Astrocyte of the hippocampus (primary cell): ENCODE data around the gene TSR3.
A peak's percentile ranks its signal among the peaks of the same experiment; 100 is the strongest.

Experiments used
- DNase-seq: peaks from one replicate; pipeline ENCODE4 v3.0.0; 2011; ENCODE audit warnings: low read depth, low spot score

TSR3 gene

GRCh38 chr16:1351215-1351581 lies 480 bp downstream of the TSR3 start:
- DNase-seq = no peak

DNA sequence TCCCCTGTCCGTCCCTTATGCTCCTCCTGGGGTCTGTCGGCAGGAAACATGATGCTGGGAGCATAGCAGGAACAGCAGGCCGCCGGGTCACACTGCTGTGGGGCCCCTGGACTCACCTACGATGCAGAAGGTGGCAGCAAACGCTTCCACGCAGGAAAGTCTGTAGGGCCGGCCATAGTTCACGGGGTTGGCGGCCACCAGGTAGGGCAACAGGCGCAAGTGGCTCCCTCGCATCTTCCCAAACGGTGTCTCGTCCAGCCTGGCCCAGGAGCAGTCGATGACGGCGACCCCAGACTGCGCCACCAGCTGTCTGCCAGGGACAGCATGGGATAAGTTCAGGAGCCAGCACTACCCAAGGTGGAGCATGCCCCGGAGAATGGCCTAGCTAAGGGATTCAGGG lies 987 bp downstream of the TSR3 start:
- DNase-seq = no peak

DNA sequence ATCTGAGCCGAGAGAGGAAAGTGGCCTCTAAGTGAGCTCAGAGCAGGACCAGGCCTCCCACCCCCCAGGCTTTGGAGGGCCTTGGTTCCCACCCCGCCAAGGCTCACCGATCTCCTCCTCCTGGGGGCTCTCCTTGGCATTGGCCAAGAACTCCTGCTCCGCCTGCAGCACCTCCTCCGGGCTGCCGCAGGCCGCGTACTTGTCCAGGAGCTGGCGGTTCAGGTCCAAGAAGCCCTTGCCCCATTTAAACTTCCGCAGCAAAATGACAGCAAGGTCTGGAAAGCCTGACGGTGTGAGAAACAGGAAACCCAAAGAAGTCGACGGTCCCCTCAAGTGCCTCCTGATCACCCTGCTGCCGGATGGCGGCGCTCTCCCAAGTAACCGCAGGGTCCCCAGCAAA lies 1.7 kb downstream of the TSR3 start:
- DNase-seq = no peak

GRCh38 chr16:1349351-1349750 lies 2.3 kb downstream of the TSR3 start:
- no peak for DNase-seq

DNA sequence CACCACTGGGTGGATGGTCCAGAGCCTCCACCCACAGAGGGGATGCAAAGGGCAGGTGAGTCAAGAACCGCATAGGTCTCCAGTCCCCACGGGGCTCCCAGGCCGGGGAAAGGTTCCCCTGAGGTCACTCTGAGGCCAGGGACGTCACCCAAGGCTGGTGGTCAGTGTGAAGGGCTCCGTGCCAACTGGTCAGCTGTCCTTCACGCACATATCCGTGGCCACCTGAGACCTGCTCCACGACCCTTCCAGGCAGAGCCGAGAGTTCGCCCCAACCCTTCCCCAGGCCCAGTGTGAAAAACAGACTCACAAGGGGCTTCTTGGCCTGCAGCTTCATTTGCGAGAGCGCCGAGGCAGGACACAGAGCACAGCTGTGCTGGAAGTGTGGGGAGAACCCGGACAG lies 2.8 kb downstream of the TSR3 start:
- DNase-seq = no peak

DNA sequence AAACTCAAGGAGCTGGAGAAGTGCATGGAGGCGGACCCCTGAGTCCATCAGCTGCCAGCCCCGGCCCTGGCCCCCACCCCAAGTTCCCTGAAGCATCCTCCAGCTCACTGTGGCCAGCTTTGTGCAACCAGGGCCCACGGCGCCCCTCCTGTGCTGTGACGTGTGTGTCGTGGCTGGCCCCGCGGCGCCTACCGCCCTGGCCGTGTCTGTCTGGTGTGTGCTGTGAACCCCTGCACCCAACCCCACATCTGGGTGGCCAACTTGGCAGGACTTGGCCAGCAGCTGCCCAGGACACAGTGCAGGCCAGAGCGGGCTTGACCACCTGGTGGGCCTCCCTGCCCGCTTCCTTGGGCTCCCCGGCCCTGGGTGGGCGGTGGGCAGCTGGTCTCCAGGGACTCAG lies 3.2 kb downstream of the TSR3 start:
- DNase-seq = no peak

- no peak for DNase-seq
Observed at GRCh38 chr16:1347962-1348361, 3.7 kb downstream of the TSR3 start.

DNA sequence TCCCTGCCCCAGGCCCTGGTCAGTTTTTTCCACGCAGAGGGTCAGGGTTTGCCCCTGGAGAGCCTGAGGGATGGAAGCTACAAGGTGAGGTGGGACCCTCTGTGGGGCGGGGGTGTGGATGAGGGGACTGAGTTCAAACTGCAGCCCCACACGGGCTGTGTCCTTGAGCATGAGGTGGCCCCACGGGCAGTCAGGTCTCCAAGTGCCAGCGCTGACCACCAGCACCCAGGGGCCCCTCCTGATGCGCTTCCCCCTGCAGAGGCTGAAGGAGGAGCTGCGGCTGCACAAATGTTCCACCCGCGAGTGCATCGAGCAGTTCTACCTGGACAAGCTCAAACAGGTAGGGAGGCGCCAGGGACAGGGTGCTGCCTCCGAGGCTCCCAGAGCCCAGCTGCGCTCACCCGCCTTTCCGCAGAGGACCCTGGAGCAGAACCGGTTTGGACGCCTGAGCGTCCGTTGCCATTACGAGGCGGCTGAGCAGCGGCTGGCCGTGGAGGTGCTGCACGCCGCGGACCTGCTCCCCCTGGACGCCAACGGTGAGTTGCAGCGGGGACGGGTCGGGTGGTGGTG lies 4.3 kb downstream of the TSR3 start:
- no peak for DNase-seq

DNA sequence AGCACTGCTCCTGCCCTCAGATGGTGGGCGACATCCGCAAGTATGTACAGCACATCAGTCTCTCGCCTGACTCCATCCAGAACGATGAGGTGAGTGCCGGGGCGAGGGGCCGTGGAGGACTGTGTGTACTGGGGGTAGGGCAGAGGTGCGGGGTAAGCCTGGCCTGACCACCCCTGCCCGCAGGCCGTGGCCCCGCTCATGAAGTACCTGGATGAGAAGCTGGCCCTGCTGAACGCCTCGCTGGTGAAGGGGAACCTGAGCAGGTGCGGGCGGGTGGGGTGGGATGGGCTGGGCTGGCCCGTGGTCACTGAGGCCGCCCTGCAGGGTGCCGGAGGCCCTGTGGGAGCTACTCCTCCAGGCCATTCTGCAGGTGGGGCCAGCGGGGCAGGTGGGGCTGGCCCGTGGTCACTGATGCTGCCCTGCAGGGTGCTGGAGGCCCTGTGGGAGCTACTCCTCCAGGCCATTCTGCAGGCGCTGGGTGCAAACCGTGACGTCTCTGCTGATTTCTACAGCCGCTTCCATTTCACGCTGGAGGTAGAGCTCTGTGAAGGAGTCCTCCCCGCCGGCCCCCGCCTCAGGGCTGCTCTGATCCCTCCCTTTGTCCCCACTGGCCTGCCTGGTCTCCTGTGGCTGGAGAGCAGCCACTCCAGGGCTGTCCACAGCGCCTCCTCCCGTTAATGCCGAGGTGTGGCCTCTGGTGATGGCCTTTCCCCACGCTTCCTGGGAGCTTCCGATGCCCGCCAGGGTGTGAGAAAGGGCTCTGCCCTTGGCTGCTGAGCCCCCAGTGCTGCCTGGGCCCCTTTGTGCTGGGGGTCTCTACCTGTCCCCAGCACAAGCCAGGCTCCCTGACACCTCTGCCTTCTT lies 5.0 kb downstream of the TSR3 start:
- DNase-seq = no peak

GRCh38 chr16:1345651-1346421 lies 5.8 kb downstream of the TSR3 start:
- DNase-seq = no peak

DNA sequence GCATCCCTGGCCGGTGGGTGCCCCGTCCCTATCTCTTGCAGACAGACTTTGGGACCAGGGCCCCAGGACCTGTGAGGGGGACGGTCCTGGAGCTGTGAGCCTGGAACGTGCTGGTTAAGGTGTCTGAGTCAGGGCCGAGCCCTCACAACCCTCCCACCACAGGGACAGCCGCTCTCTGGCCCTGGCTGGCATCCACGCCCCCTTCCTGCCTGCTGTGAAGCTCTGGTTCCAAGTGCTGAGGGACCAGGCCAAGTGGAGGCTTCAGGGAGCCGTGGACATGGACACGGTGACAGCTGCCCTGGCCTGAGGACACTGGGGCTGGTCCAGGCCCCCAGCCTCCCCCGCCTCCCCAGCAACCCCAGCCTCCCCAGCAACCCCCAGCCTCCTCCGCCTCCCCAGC lies 6.6 kb downstream of the TSR3 start:
- DNase-seq = no peak

DNA sequence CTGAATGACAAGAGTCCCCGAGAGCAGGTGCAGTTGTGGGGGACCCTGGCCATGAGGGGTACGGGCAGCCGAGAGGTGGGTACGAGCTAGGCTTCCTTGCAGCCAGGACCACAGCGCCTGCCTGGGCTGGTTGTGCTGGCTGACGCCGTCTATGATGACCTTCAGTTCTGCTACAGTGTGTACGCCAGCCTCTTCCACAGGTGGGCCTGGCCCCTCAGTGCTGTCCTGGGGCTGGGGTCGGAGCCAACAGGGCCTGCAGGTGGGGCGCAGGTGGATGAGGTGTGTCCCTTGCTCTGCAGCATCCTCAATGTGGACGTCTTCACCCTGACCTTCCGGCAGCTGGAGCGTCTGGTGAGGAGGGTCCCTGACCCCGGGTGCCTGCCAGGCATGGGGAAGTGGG lies 7.2 kb downstream of the TSR3 start:
- DNase-seq = no peak

DNA sequence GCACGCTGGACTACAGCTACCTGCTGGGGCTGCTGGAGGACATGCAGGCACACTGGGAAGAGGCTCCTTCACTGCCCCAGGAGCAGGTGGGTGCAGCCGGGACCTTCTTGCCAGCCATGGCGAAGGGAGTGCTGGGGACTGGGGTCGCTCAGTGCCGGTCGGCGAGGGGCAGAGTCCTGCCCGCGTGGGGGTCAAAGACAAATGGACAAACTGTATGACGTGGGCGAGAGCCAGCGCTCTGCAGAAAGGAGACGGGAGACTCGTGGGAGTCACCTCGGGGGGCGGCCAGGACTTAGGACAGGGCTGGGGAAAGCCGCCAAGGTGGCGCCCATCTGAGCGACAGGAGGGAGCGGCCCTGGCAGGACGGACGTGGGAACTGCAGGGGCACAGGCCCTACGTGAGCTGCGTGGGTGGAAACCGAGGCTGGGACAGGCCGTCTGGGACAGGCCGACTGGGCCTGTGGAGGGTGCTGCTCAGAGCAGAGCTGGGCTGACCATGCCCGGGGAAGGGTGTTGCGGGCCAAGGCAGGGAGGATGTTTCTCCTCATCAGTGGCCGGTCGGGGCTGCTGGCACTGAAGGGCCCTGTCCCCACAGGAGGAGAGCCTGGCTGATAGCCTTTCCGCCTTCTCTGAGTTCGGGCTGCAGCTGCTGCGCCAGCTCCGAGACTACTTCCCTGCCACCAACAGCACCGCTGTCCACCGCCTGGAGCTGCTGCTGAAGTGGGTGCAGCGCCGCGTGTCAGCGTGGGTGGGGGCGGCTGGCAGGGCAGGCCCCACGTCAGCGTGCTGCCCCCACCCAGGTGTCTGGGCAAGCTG lies 8.0 kb downstream of the TSR3 start:
- no peak for DNase-seq

- DNase-seq = peak; percentile 98
Observed at GRCh38 chr16:1342526-1343427, 8.9 kb downstream of the TSR3 start.

- no peak for DNase-seq
Observed at GRCh38 chr16:1341495-1342420, 9.9 kb downstream of the TSR3 start.

- no peak for DNase-seq
Observed at GRCh38 chr16:1340730-1341494, 10.8 kb downstream of the TSR3 start.

DNA sequence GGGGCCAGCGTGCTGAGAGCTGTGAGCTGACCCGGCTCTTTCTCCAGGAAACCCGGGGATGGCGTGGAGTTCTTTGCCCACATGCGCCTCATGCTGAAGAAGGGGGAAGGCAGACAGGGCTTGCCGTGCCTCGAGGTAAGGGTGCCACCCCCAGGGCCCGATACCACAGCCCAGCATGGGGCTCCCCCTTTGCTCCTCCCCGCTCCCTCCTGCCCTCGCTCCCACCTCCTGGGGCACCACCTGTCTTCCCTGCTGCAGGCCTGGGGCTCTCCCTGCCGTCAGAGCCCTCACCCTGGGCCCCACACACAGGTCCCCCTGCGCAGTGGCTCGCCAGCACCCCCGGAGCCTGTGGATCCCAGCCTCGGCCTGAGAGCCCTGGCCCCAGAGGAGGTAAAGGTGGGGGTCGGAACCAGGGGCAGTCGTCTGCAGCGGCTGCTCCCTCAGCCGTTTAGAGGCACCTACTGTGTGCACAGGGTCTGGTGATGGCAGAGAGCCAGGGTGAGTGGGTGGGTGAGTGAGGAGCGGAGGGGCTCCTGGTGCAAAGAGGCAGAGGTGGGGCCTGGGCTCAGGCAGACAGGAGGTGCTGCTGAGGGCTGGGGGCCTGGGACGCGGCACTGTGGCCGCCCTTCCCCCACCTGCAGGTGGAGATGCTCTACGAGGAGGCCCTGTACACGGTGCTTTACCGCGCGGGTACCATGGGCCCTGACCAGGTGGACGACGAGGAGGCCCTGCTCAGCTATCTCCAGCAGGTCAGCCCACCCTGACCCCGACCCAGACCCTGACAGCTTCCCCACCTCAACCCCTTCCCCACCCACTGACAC lies 12.6 kb downstream of the TSR3 start:
- no peak for DNase-seq

- peak; percentile 36 for DNase-seq
Observed at GRCh38 chr16:1338119-1338730, 13.5 kb downstream of the TSR3 start.
